ENCODE results near the gene STEAP3. TPM values are rescaled to one million over a fixed set of nuclear protein-coding genes. Genes with fewer than 3 reads are reported as not detected.

Gene STEAP3
- total and polyA plus RNA-seq, 2 donors (not counting 1 experiment from before 2014, with no cell fraction given) = 1.1 to 1.6 TPM

GRCh38 chr2:119195001-119195400 lies 28.6 kb upstream of the STEAP3 start:
- peaks cover 36% of the 10 kb centered on the region for H3K27me3 Mint-ChIP-seq
- H3K9me3 Mint-ChIP-seq (ENCODE audit: insufficient read depth) = peaks cover 2% of the 10 kb centered on the region
- ATAC-seq (ENCODE audit: low read depth) (no peak), DNase-seq (no peak)
- no peaks in the 10 kb centered on the region for H3K4me1 Mint-ChIP-seq
- no peaks in the 10 kb centered on the region for H3K36me3 ChIP-seq (replicated peaks in 1 of 2; ENCODE audit: control extremely low read depth in 1 of 2, control insufficient read depth in 1 of 2, extremely low read depth in 1 of 2, insufficient read depth in 2 of 2, low read length in 1 of 2)
- ChIA-PET POLR2A (no interaction called here), CTCF (interaction anchor here (0.7 kb wide), 1 partner anchor 10 kb away, joined by 3 read pairs; no protein-coding TSS in a partner anchor)
- H3K79me2 ChIP-seq (ENCODE audit: control insufficient read depth, insufficient read depth, low read length) = no peaks in the 10 kb centered on the region
- H2AFZ ChIP-seq (ENCODE audit: insufficient read depth, low read depth, low read length, poor library complexity, severe bottlenecking) = no peak overlapping the region
- intact Hi-C loops (cut with micrococcal nuclease) = no loop called here
- no peak overlapping the region for H3K4me3 Mint-ChIP-seq
- peaks cover 0 to 4% (median 0%) of the 10 kb centered on the region in 3 donors for H3K9me3 ChIP-seq (ENCODE audit: control extremely low read depth in 1 of 3, control insufficient read depth in 2 of 3, insufficient read depth in 1 of 3, low read length in 2 of 3)
- no peak overlapping the region for H3K4me2 ChIP-seq (replicated peaks; ENCODE audit: low read depth, low read length, poor library complexity, severe bottlenecking)
- no peak for TF ChIP-seq EZH2 (IDR thresholded peaks at IDR 0.05; ENCODE audit: borderline replicate concordance, insufficient read depth, low read depth, low read length, poor library complexity, severe bottlenecking)
- no peak for TF ChIP-seq CTCF (IDR thresholded peaks at IDR 0.05)
- H3K4me1 ChIP-seq (ENCODE audit: control insufficient read depth in 2 of 2, insufficient read depth in 2 of 2, low read length in 2 of 2) = no peaks in the 10 kb centered on the region
- no peak overlapping the region for H3K27ac ChIP-seq (ENCODE audit: low read length in 2 of 2)
- peaks cover 0 to 5% (median 1%) of the 10 kb centered on the region in 4 experiments for H3K27me3 ChIP-seq (replicated peaks in 1 of 4; ENCODE audit: control extremely low read depth in 1 of 4, control insufficient read depth in 3 of 4, insufficient read depth in 4 of 4, low read length in 3 of 4)
- 95% methylated on average over 5 of the region's 5 CpGs for WGBS (ENCODE audit: insufficient coverage)
- no peaks in the 10 kb centered on the region for H4K20me1 ChIP-seq (ENCODE audit: control insufficient read depth, insufficient read depth, low read length, poor library complexity, severe bottlenecking)
- H3K9ac ChIP-seq (ENCODE audit: low read length) = no peak overlapping the region
- H3K27ac Mint-ChIP-seq = no peak overlapping the region
- H3K4me3 ChIP-seq (ENCODE audit: control extremely low read depth in 1 of 5, extremely low read depth in 1 of 5, insufficient read depth in 1 of 5, low read depth in 2 of 5, low read length in 4 of 5) = no peak overlapping the region

GRCh38 chr2:119195887-119196286 lies 27.7 kb upstream of the STEAP3 start:
- no peak overlapping the region for H3K4me3 ChIP-seq (ENCODE audit: control extremely low read depth in 1 of 5, extremely low read depth in 1 of 5, insufficient read depth in 1 of 5, low read depth in 2 of 5, low read length in 4 of 5)
- H3K4me1 Mint-ChIP-seq = no peaks in the 10 kb centered on the region
- no peak overlapping the region for H3K27ac Mint-ChIP-seq
- peaks cover 0 to 6% (median 0%) of the 10 kb centered on the region in 4 experiments for H3K27me3 ChIP-seq (replicated peaks in 1 of 4; ENCODE audit: control extremely low read depth in 1 of 4, control insufficient read depth in 3 of 4, insufficient read depth in 4 of 4, low read length in 3 of 4)
- ATAC-seq (ENCODE audit: low read depth) (no peak), DNase-seq (no peak)
- POLR2A ChIA-PET = no interaction called here
- intact Hi-C loops (cut with micrococcal nuclease) = no loop called here
- no peak overlapping the region for H3K4me3 Mint-ChIP-seq
- no peak overlapping the region for H2AFZ ChIP-seq (ENCODE audit: insufficient read depth, low read depth, low read length, poor library complexity, severe bottlenecking)
- CTCF ChIA-PET = no interaction called here
- no peak overlapping the region for H3K27ac ChIP-seq (ENCODE audit: low read length in 2 of 2)
- no peaks in the 10 kb centered on the region for H4K20me1 ChIP-seq (ENCODE audit: control insufficient read depth, insufficient read depth, low read length, poor library complexity, severe bottlenecking)
- H3K79me2 ChIP-seq (ENCODE audit: control insufficient read depth, insufficient read depth, low read length) = no peaks in the 10 kb centered on the region
- no peaks in the 10 kb centered on the region for H3K36me3 ChIP-seq (replicated peaks in 1 of 2; ENCODE audit: control extremely low read depth in 1 of 2, control insufficient read depth in 1 of 2, extremely low read depth in 1 of 2, insufficient read depth in 2 of 2, low read length in 1 of 2)
- TF ChIP-seq EZH2 (IDR thresholded peaks at IDR 0.05; ENCODE audit: borderline replicate concordance, insufficient read depth, low read depth, low read length, poor library complexity, severe bottlenecking) (no peak), CTCF (IDR thresholded peaks at IDR 0.05) (no peak)
- 65% methylated on average over 2 of the region's 2 CpGs for WGBS (ENCODE audit: insufficient coverage)
- H3K9me3 ChIP-seq (ENCODE audit: control extremely low read depth in 1 of 3, control insufficient read depth in 2 of 3, insufficient read depth in 1 of 3, low read length in 2 of 3) = peaks cover 0 to 4% (median 0%) of the 10 kb centered on the region in 3 donors
- H3K9ac ChIP-seq (ENCODE audit: low read length) = no peak overlapping the region
- no peak overlapping the region for H3K4me2 ChIP-seq (replicated peaks; ENCODE audit: low read depth, low read length, poor library complexity, severe bottlenecking)
- H3K27me3 Mint-ChIP-seq = peaks cover 28% of the 10 kb centered on the region
- H3K4me1 ChIP-seq (ENCODE audit: control insufficient read depth in 2 of 2, insufficient read depth in 2 of 2, low read length in 2 of 2) = no peaks in the 10 kb centered on the region
- peaks cover 2% of the 10 kb centered on the region for H3K9me3 Mint-ChIP-seq (ENCODE audit: insufficient read depth)

Measured in B cell (primary cell).